ENCODE data around the gene MAP7.

GRCh38 chr6:136420853-136421252 lies 129.4 kb downstream of the MAP7 start:
- TF ChIP-seq CTCF (IDR thresholded peaks at IDR 0.05) (no peak), POLR2A (IDR thresholded peaks at IDR 0.05) (no peak)

All from esophagus squamous epithelium (tissue), 4 donors.